Loucy (cell line): ENCODE results near the gene COA8.

ENCODE experiments used
- H2AFZ ChIP-seq: fragments of 200-600 bp; sonication (generic); 2 replicates; pipeline ENCODE4 v1.6.0; 2016; ENCODE audit warnings: antibody characterized with exemption, mild to moderate bottlenecking, low read length, moderate library complexity
- H3F3A ChIP-seq: fragments of 200-600 bp; 2 replicates; pipeline ENCODE4 v1.6.0; 2016; ENCODE audit warnings: antibody characterized with exemption, low read depth, mild to moderate bottlenecking
- H3K27me3 ChIP-seq: fragments of 200-600 bp; sonication (generic); 2 replicates; pipeline ENCODE4 v1.6.1; 2014; ENCODE audit warnings: low read length, mild to moderate bottlenecking; ENCODE audit not compliant: insufficient read depth, poor library complexity, severe bottlenecking
- H3K36me3 ChIP-seq: fragments of 200-600 bp; sonication (generic); 2 replicates; pipeline ENCODE4 v1.6.1; 2016; ENCODE audit warnings: low read length; ENCODE audit not compliant: insufficient read depth
- H3K4me1 ChIP-seq: fragments of 200-600 bp; sonication (generic); 2 replicates; pipeline ENCODE4 v1.5.1; 2014; ENCODE audit warnings: low read length, mild to moderate bottlenecking; ENCODE audit not compliant: insufficient read depth, poor library complexity, severe bottlenecking
- H3K4me2 ChIP-seq: fragments of 200-600 bp; sonication (generic); 2 replicates; pipeline ENCODE4 v1.6.0; 2014; ENCODE audit warnings: antibody characterized with exemption, low read length, low read depth, mild to moderate bottlenecking; ENCODE audit not compliant: poor library complexity, severe bottlenecking
- H3K4me3 ChIP-seq: fragments of 200-600 bp; sonication (generic); 2 replicates; pipeline ENCODE4 v1.5.1; 2014; ENCODE audit warnings: low read length, mild to moderate bottlenecking, mixed read lengths; ENCODE audit not compliant: poor library complexity, severe bottlenecking
- H3K79me2 ChIP-seq: fragments of 200-600 bp; sonication (generic); 2 replicates; pipeline ENCODE4 v1.6.1; 2014; ENCODE audit warnings: low read length; ENCODE audit not compliant: insufficient read depth
- H3K9ac ChIP-seq: fragments of 200-600 bp; sonication (generic); 2 replicates; pipeline ENCODE4 v1.6.0; 2014; ENCODE audit warnings: mild to moderate bottlenecking, low read depth, low read length, moderate library complexity; ENCODE audit not compliant: poor library complexity, severe bottlenecking
- H3K9me2 ChIP-seq: fragments of 200-600 bp; sonication (generic); replicated peaks from 2 replicates; pipeline ENCODE4 v1.6.1; 2016; ENCODE audit warnings: low read depth, low read length, mixed read lengths
- H3K9me3 ChIP-seq: fragments of 200-600 bp; sonication (generic); 2 replicates; pipeline ENCODE4 v1.6.1; 2014; ENCODE audit warnings: mild to moderate bottlenecking, antibody characterized with exemption, low read length, low read depth; ENCODE audit not compliant: insufficient read depth
- H4K20me1 ChIP-seq: fragments of 200-600 bp; sonication (generic); 2 replicates; pipeline ENCODE4 v1.6.0; 2014; ENCODE audit warnings: antibody characterized with exemption, low read length, mild to moderate bottlenecking; ENCODE audit not compliant: insufficient read depth, poor library complexity, severe bottlenecking
- CTCF ChIP-seq: fragments of 200-600 bp; sonication (generic); conservative IDR thresholded peaks from 2 replicates; pipeline ENCODE4 v1.5.1; 2014; ENCODE audit warnings: mild to moderate bottlenecking, antibody characterized with exemption, low read length
- EZH2phosphoT487 ChIP-seq: fragments of 200-600 bp; IDR thresholded peaks from 2 replicates; pipeline ENCODE4 v1.6.1; 2018; ENCODE audit warnings: antibody characterized with exemption, mild to moderate bottlenecking, moderate library complexity, borderline replicate concordance

Gene COA8

GRCh38 chr14:103562429-103563225 lies at the start of gene COA8, which contains the start of gene BAG5:
TSS of gene COA8 (plus strand) at chr14:103562960. CDS start at chr14:103563002, 42 bp downstream.
TSS of gene BAG5 (minus strand) at chr14:103562657. CDS start at chr14:103561164, 1,493 bp downstream.
- peaks cover 55% of the 10 kb centered on the region for H3K4me1 ChIP-seq
- TF ChIP-seq EZH2phosphoT487, result no peak
- no peak for TF ChIP-seq CTCF
- no peaks in the 10 kb centered on the region for H3K9me2 ChIP-seq
- peak within 1 kb of the TSS; percentile 93 for H2AFZ ChIP-seq
- peak within 1 kb of the TSS; percentile 83 for H3K9ac ChIP-seq
- peak within 1 kb of the TSS; percentile 94 for H3K4me2 ChIP-seq
- H3K4me3 ChIP-seq, result peak within 1 kb of the TSS; percentile 90
- peaks cover 6% of the 10 kb centered on the region; the same call in 1 of the 2 replicates for H3F3A ChIP-seq
- H3K79me2 ChIP-seq, result peaks cover 89% of the 10 kb centered on the region
- peaks cover 8% of the 10 kb centered on the region; the same call in 1 of the 2 replicates for H3K36me3 ChIP-seq
- H4K20me1 ChIP-seq, result peaks cover 52% of the 10 kb centered on the region
- H3K9me3 ChIP-seq, result no peaks in the 10 kb centered on the region
- H3K27me3 ChIP-seq, result no peaks in the 10 kb centered on the region

- H3K9me3 ChIP-seq, result no peaks in the 10 kb centered on the region
- no peaks in the 10 kb centered on the region for H4K20me1 ChIP-seq
- no peaks in the 10 kb centered on the region for H3K9me2 ChIP-seq
- no peaks in the 10 kb centered on the region for H3K79me2 ChIP-seq
- H3K4me3 ChIP-seq, result no peak overlapping the region
- H3K9ac ChIP-seq, result no peak overlapping the region
- TF ChIP-seq EZH2phosphoT487 (no peak), CTCF (no peak)
- H3K36me3 ChIP-seq, result no peaks in the 10 kb centered on the region
- no peak overlapping the region for H3K4me2 ChIP-seq
- H3K27me3 ChIP-seq, result no peaks in the 10 kb centered on the region
- H3K4me1 ChIP-seq, result no peaks in the 10 kb centered on the region
- no peaks in the 10 kb centered on the region for H3F3A ChIP-seq
- no peak overlapping the region for H2AFZ ChIP-seq
These were observed 48.0 kb upstream of the COA8 start for GRCh38 chr14:103514596-103515421.

GRCh38 chr14:103516426-103517173 lies 46.2 kb upstream of the COA8 start:
- H3K4me2 ChIP-seq, result no peak overlapping the region
- H3F3A ChIP-seq, result no peaks in the 10 kb centered on the region
- H3K9me3 ChIP-seq, result no peaks in the 10 kb centered on the region
- no peaks in the 10 kb centered on the region for H4K20me1 ChIP-seq
- TF ChIP-seq CTCF (no peak), EZH2phosphoT487 (no peak)
- no peaks in the 10 kb centered on the region for H3K27me3 ChIP-seq
- H3K9me2 ChIP-seq, result no peaks in the 10 kb centered on the region
- no peaks in the 10 kb centered on the region for H3K36me3 ChIP-seq
- H2AFZ ChIP-seq, result no peak overlapping the region
- H3K9ac ChIP-seq, result no peak overlapping the region
- H3K4me1 ChIP-seq, result peaks cover 4% of the 10 kb centered on the region
- H3K79me2 ChIP-seq, result no peaks in the 10 kb centered on the region
- no peak overlapping the region for H3K4me3 ChIP-seq
